OCI-LY7 (cell line): ENCODE measurements around the gene CRIM1. TPM values are rescaled to one million over a fixed set of nuclear protein-coding genes. Genes with fewer than 3 reads are reported as not detected.

ENCODE experiments used
- BruUV-seq: library from RNA; stranded (reverse); fragments of 400-500 nt; replicated peaks from 2 replicates; lab custom pipeline; 2021; lab: Mats Ljungman, UMichigan
- CTCF ChIA-PET: fragments of 300-600 bp; sonication (Branson Sonifier 250); formaldehyde crosslinking; loops from one replicate; lab custom pipeline; 2022; ENCODE audit warnings: antibody characterized with exemption; ENCODE audit not compliant: unreplicated experiment; lab: Charles Lee
- POLR2A ChIA-PET: fragments of 300-600 bp; sonication (Branson Sonifier 250); formaldehyde crosslinking; loops from one replicate; lab custom pipeline; 2022; ENCODE audit warnings: antibody characterized with exemption; lab: Charles Lee
- DNase-seq: peaks from one replicate; pipeline ENCODE4 v3.0.0-alpha.2; 2015; ENCODE audit warnings: low spot score
- H2AFZ ChIP-seq: fragments of 200-600 bp; sonication (generic), shearing (Covaris generic); 2 replicates; pipeline ENCODE4 v1.6.1; 2014; ENCODE audit warnings: mild to moderate bottlenecking, antibody characterized with exemption, low read length, moderate library complexity
- H3K27ac ChIP-seq: fragments of 200-600 bp; sonication (generic); 2 replicates; pipeline ENCODE4 v1.5.1; 2014; ENCODE audit warnings: mixed run types, low read depth, mild to moderate bottlenecking, moderate library complexity, low read length, inconsistent platforms; ENCODE audit not compliant: poor library complexity, severe bottlenecking
- H3K36me3 ChIP-seq: fragments of 200-600 bp; sonication (generic); 2 replicates; pipeline ENCODE4 v1.6.1; 2014; ENCODE audit warnings: mild to moderate bottlenecking, antibody characterized with exemption, low read length, moderate library complexity, mixed read lengths; ENCODE audit not compliant: insufficient read depth
- H3K4me1 ChIP-seq: fragments of 200-600 bp; sonication (generic); 2 replicates; pipeline ENCODE4 v1.5.1; 2014; ENCODE audit warnings: mild to moderate bottlenecking, low read length; ENCODE audit not compliant: insufficient read depth, poor library complexity, severe bottlenecking
- H3K4me2 ChIP-seq: fragments of 200-600 bp; sonication (generic); 2 replicates; pipeline ENCODE4 v1.6.1; 2014; ENCODE audit warnings: mild to moderate bottlenecking, low read length
- H3K4me3 ChIP-seq: fragments of 200-600 bp; sonication (generic); 2 replicates; pipeline ENCODE4 v1.5.1; 2014; ENCODE audit warnings: mild to moderate bottlenecking, low read depth, low read length; ENCODE audit not compliant: poor library complexity, severe bottlenecking
- H3K79me2 ChIP-seq: fragments of 200-600 bp; sonication (generic); 2 replicates; pipeline ENCODE4 v1.6.1; 2016; ENCODE audit warnings: low read depth, mild to moderate bottlenecking, low read length, moderate library complexity, mixed read lengths; ENCODE audit not compliant: insufficient read depth
- H3K9me2 ChIP-seq: fragments of 200-600 bp; sonication (generic); 2 replicates; pipeline ENCODE4 v1.6.1; 2016; ENCODE audit warnings: mild to moderate bottlenecking, low read length, mixed read lengths; ENCODE audit not compliant: insufficient read depth
- H3K9me3 ChIP-seq: fragments of 200-600 bp; sonication (generic); 2 replicates; pipeline ENCODE4 v1.6.1; 2014; ENCODE audit warnings: mild to moderate bottlenecking, mixed run types, low read length, mixed read lengths
- H4K20me1 ChIP-seq: fragments of 200-600 bp; sonication (generic); 2 replicates; pipeline ENCODE4 v1.6.1; 2014; ENCODE audit warnings: mild to moderate bottlenecking, antibody characterized with exemption, low read length, moderate library complexity, mixed read lengths; ENCODE audit not compliant: insufficient read depth
- CTCF ChIP-seq: fragments of 200-600 bp; sonication (generic); conservative IDR thresholded peaks from 2 replicates; pipeline ENCODE4 v1.5.1; 2014; ENCODE audit warnings: mild to moderate bottlenecking, antibody characterized with exemption, low read length, moderate library complexity, mixed read lengths
- EZH2phosphoT487 ChIP-seq: fragments of 200-600 bp; sonication (generic); IDR thresholded peaks from 2 replicates; pipeline ENCODE4 v1.6.1; 2018; ENCODE audit warnings: low read depth, borderline replicate concordance, mild to moderate bottlenecking, mixed run types, antibody characterized with exemption, low read length, moderate library complexity, mixed read lengths
- intact Hi-C: fragments of 100-400 bp; cut with micrococcal nuclease; formaldehyde crosslinking; loops from one replicate; pipeline ENCODE4 v1.10.0; 2022; ENCODE audit not compliant: unreplicated experiment
- total RNA-seq, 2 experiments: library from RNA; depleted of rRNA in 1 of 2; stranded (reverse); fragments of >200 nt in 1 of 2; shearing (Covaris generic) in 1 of 2; gene quantifications; 2 replicates each; pipeline ENCODE4 v1.2.3, GENCODE V29; 2014 to 2022

Gene CRIM1
- total RNA-seq, 2 experiments from 2014 or later = 37.0 to 47.4 TPM

GRCh38 chr2:36425608-36426355, 70.2 kb downstream of the CRIM1 start:
- DNase-seq = no peak
- TF ChIP-seq EZH2phosphoT487 (no peak), CTCF (no peak)
- H3K79me2 ChIP-seq = no peaks in the 10 kb centered on the region
- no peak overlapping the region for H2AFZ ChIP-seq
- BruUV-seq = no TSS peak
- POLR2A ChIA-PET = no interaction called here
- no peak overlapping the region for H3K4me2 ChIP-seq
- H4K20me1 ChIP-seq = peaks cover 7% of the 10 kb centered on the region; the same call in 1 of the 2 replicates
- H3K36me3 ChIP-seq = no peaks in the 10 kb centered on the region
- no peaks in the 10 kb centered on the region for H3K4me1 ChIP-seq
- CTCF ChIA-PET = no interaction called here
- no peaks in the 10 kb centered on the region for H3K9me2 ChIP-seq
- H3K27ac ChIP-seq = no peak overlapping the region
- no peaks in the 10 kb centered on the region for H3K9me3 ChIP-seq
- H3K4me3 ChIP-seq = no peak overlapping the region
- intact Hi-C loops = no loop called here

- H3K4me1 ChIP-seq = no peaks in the 10 kb centered on the region
- no peak overlapping the region for H3K27ac ChIP-seq
- H3K79me2 ChIP-seq = no peaks in the 10 kb centered on the region
- no peaks in the 10 kb centered on the region for H3K9me2 ChIP-seq
- ChIA-PET POLR2A (interaction anchor here (1.5 kb wide), 1 partner anchor 9 kb away, joined by 7 read pairs; no protein-coding TSS in a partner anchor), CTCF (no interaction called here)
- intact Hi-C loops = no loop called here
- no peaks in the 10 kb centered on the region for H3K36me3 ChIP-seq
- no peak overlapping the region for H3K4me2 ChIP-seq
- TF ChIP-seq CTCF (no peak), EZH2phosphoT487 (no peak)
- DNase-seq = no peak
- no peak overlapping the region for H2AFZ ChIP-seq
- no peaks in the 10 kb centered on the region for H3K9me3 ChIP-seq
- no peak overlapping the region for H3K4me3 ChIP-seq
- BruUV-seq = no TSS peak
- H4K20me1 ChIP-seq = no peaks in the 10 kb centered on the region; the same call in 1 of the 2 replicates
Measured at GRCh38 chr2:36427790-36428243, 72.2 kb downstream of the CRIM1 start.

GRCh38 chr2:36430549-36430948, 75.0 kb downstream of the CRIM1 start:
- Histone ChIP-seq H3K9me3 (no peaks in the 10 kb centered on the region), H3K4me1 (no peaks in the 10 kb centered on the region), H3K27ac (no peak overlapping the region), H2AFZ (no peak overlapping the region), H3K4me3 (no peak overlapping the region), H3K4me2 (no peak overlapping the region), H3K36me3 (no peaks in the 10 kb centered on the region), H4K20me1 (no peaks in the 10 kb centered on the region; the same call in none of the 2 replicates), H3K79me2 (no peaks in the 10 kb centered on the region), H3K9me2 (no peaks in the 10 kb centered on the region)
- no peak for TF ChIP-seq CTCF
- no peak for TF ChIP-seq EZH2phosphoT487
- ChIA-PET CTCF (no interaction called here), POLR2A (interaction anchor here (0.6 kb wide), 1 partner anchor 200 kb away, joined by 3 read pairs; no protein-coding TSS in a partner anchor)
- no peak for DNase-seq
- intact Hi-C loops = no loop called here
- BruUV-seq = no TSS peak
